GM19328 (cell line): ENCODE measurements around the gene CELF1.
A peak's percentile ranks its signal among the peaks of the same experiment; 100 is the strongest.

Experiments
- ATAC-seq: cut with Tn5 transposase; IDR thresholded peaks from one replicate; pipeline ENCODE4 v1.9.1; 2021; ENCODE audit warnings: mild to moderate bottlenecking, moderate library complexity; ENCODE audit not compliant: unreplicated experiment

Gene CELF1

GRCh38 chr11:47552566-47553405 is at the start of gene CELF1:
TSS of gene CELF1 (minus strand) at chr11:47553132. CDS start at chr11:47499523, 53,609 bp downstream.
- peak; percentile 88 for ATAC-seq

- no peak for ATAC-seq
These were observed 47.0 kb upstream of the CELF1 start for GRCh38 chr11:47599902-47600301.

- no peak for ATAC-seq
These were observed 43.0 kb upstream of the CELF1 start for GRCh38 chr11:47595967-47596366.

- ATAC-seq: no peak
These were observed 42.1 kb upstream of the CELF1 start for GRCh38 chr11:47595029-47595428.

GRCh38 chr11:47593934-47594855 is 41.3 kb upstream of the CELF1 start, which contains the start of gene C1QTNF4:
TSS of gene C1QTNF4 (minus strand) at chr11:47594411. CDS start at chr11:47590810, 3,601 bp downstream.
- no peak for ATAC-seq

GRCh38 chr11:47593492-47593933 is 40.6 kb upstream of the CELF1 start:
- ATAC-seq: no peak

GRCh38 chr11:47592970-47593369 is 40.0 kb upstream of the CELF1 start:
- ATAC-seq: no peak

GRCh38 chr11:47592251-47592650 is 39.3 kb upstream of the CELF1 start:
- ATAC-seq: no peak

- no peak for ATAC-seq
These were observed 38.8 kb upstream of the CELF1 start for GRCh38 chr11:47591764-47592163.

- ATAC-seq: no peak
These were observed 37.3 kb upstream of the CELF1 start for GRCh38 chr11:47589977-47590861.

- ATAC-seq: no peak
These were observed 36.6 kb upstream of the CELF1 start for GRCh38 chr11:47589584-47589976.

GRCh38 chr11:47589118-47589517 is 36.2 kb upstream of the CELF1 start:
- no peak for ATAC-seq

GRCh38 chr11:47587723-47588326 is 34.9 kb upstream of the CELF1 start:
- ATAC-seq: no peak

GRCh38 chr11:47587039-47587716 is 34.2 kb upstream of the CELF1 start:
- ATAC-seq: no peak

GRCh38 chr11:47586098-47586855 is 33.3 kb upstream of the CELF1 start, which contains the start of gene FAM180B:
TSS of gene FAM180B (plus strand) at chr11:47586678. CDS start at chr11:47586769, 91 bp downstream.
- no peak for ATAC-seq

GRCh38 chr11:47583844-47584243 is 30.9 kb upstream of the CELF1 start:
- no peak for ATAC-seq

- ATAC-seq: peak; percentile 95
These were observed 25.9 kb upstream of the CELF1 start, which contains the start of the genes KBTBD4 and NDUFS3 for GRCh38 chr11:47578524-47579494. TSS of gene KBTBD4 (minus strand) at chr11:47578970. CDS start at chr11:47578951, 19 bp downstream. TSS of gene NDUFS3 (plus strand) at chr11:47579074. CDS start at chr11:47579092, 18 bp downstream.
